HCEC 1CT (cell line): ENCODE measurements around the gene IGLL5.

Experiments used
- DNase-seq: peaks from one replicate; pipeline ENCODE4 v3.0.0-alpha.2; 2017

Gene IGLL5

DNA sequence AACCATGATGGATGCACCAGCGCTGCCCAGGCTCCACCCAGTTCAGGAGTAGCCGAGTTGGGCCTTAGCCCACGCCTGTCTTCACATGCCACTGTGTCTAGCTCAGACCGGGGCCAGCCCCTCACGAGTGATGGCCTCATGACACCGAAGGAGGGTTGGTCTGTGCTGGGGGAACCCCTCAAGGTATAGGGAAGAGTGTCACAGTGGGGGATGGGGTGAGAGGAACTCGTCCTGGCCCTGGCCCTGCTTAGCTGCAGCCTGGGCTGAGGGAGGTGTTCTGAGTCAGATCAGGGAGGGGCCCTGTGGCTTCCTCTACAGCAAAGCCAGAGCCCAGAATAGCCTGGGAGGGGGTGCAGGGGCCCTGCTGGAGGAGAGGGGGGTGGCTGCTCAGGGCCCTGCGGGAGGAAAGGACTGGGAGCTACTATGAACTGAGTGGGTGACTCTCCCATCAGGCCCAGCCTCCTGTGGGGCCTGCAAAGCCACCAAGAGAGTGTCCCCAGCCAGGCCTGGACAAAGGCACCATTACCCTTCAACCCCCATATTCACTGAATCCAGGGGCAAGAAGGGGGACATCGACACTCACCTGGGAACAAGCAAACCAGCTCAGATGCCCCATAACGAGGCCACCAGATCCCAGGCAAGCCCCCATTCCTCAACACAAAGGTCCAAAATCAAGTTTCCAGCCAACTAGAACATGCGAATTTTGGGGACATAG lies 41.2 kb downstream of the IGLL5 start:
- no peak for DNase-seq

DNA sequence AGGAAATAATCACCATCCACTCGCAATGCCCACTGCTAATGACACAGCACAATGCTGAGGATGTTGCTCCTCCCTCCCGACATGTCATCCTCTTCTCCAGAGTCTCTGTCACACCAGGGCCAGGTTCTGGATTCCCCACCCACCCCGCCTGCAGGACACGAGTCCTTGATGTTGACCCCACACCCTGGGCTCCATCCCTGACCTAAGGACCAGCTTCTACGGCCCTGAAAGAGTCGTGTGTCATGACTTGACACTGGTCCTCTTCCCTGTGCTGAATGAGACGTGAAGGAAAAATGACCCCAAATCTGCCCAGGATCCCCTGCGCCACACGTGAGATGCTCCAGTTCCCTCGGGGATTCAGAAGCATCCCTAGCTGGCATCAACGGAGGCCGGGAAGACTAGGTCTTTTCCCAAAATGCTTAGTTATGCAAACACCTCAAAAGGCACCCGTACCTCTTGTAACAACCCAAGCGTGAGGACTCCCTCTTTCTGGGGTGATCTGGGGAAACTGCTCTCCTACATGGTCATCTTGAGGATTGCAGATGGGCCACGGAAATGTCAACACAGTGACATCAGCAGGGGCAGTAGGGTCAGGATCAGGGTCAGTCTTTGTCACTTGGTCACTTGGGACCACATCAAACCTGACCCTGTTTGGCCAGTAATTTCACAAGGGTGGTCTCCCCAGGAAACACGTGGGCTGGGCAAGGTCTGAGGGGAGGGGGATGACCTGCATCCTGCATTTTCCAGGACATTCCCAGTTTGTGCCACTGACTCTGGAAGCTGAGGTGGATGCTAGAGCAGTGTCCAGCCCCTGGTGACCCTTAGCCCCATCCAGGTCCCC lies 42.0 kb downstream of the IGLL5 start:
- no peak for DNase-seq

DNA sequence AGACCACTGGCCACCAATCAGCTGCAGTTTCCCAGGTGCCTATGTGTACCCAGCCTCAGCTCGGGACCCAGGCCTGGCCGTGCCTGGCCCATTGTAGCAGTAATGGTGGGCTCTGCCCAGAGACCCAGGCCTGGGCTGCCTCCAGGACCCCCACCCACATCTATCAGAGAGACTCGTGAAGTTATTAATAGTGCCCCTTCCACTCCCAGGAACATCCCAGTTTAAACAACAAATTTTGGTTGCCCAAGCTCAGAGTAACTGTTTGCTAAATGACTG lies 42.5 kb downstream of the IGLL5 start:
- DNase-seq, result no peak

GRCh38 chr22:22930571-22931556 lies 43.2 kb downstream of the IGLL5 start:
- DNase-seq, result no peak

GRCh38 chr22:22931557-22932270 lies 44.1 kb downstream of the IGLL5 start:
- no peak for DNase-seq

GRCh38 chr22:22932512-22932941 lies 44.9 kb downstream of the IGLL5 start:
- DNase-seq, result no peak

DNA sequence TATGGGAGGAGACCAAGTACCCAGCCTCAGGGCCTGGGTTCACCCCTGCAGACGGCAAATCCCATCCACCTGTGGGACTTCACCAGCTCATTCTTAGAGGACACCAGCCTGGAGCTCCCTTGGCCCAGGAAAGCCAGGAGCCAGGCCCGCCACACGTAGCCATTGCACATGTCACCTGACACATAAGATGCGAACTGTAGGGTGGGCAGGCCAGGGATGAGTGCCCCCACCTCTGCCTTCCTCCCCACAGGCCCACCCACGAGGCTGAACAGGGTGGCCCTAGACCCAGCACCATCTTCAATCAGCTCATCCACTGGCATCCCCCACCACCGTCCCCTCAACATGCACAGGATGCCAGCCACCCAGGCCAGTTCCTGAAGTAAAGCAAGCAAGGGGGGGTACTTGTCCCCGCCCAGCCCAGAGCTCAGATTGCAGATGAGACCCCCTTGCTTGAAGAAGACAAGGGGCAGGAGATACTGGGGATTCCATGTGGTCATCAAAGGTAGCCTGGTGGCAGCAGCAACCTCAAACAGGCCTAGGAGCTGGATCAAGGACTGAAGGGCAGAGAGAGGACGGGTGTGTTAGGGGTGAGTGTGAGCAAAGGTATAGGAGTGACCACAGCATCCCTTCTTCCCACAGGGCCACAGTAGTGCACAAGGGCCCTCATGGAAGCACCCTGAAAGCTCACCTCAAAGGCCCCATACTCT lies 45.6 kb downstream of the IGLL5 start:
- DNase-seq, result no peak

GRCh38 chr22:22933807-22934542 lies 46.4 kb downstream of the IGLL5 start:
- DNase-seq, result no peak

- DNase-seq, result no peak
These were observed 47.0 kb downstream of the IGLL5 start for GRCh38 chr22:22934543-22935055.

DNA sequence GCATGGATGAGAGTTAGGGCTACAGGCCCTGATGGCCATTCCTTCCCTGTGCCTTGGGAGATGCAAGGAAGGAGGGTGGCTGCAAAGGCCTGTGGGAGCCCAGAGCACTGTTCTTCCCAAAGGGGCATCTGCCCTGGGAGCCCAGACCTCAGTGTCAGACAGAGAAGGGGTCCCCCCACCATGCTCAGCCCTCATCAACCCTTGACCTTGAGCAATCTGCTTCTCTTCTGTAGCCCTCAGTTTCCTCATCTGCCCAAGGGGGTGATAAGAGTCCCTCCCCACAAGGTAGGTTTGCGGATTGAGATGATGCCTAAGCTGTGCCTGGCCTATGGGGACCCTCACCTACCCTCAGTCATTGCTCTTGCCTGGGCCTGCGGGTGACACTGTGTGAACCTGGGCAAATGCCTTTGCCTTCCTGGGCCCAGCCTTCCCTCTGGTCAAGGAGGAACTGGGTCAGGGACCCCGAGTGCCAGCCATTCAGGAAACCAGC lies 47.5 kb downstream of the IGLL5 start:
- DNase-seq, result no peak

- DNase-seq, result no peak
These were observed 48.0 kb downstream of the IGLL5 start for GRCh38 chr22:22935546-22936157.

- no peak for DNase-seq
These were observed 48.7 kb downstream of the IGLL5 start for GRCh38 chr22:22936180-22936914.

GRCh38 chr22:22936915-22937656 lies 49.5 kb downstream of the IGLL5 start:
- DNase-seq, result no peak

DNA sequence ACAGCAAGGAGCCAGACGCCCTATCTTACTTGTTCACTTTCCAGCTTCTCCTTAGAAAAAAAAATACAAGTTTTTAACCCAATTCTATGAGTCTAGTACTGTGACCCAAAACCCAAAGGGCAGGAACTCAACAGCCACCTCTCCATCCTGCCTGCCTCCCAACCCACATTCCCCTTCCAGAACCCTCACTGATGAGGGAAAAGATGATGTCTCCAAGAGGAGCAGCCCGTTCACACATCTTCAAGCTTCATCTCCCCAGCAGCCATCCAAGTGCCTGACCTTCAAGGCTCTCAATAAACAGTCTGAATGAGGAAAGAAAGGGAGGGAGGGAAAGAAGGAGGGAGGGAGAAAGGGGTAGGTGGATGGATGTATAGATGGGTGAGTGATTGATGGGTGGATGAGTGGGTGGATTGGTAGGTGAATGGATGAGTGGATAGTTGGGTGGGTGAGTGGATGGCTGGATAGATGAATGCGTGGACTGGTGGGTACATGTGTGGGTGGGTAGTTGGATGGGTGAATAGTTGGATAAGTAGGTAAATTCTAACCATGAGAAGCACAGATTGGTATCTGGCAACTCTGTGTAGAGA lies 50.4 kb downstream of the IGLL5 start:
- DNase-seq, result no peak

- DNase-seq, result no peak
These were observed 51.3 kb downstream of the IGLL5 start for GRCh38 chr22:22938672-22939587.

- DNase-seq, result no peak
These were observed 52.2 kb downstream of the IGLL5 start for GRCh38 chr22:22939588-22940368.
